K562 (cell line): ENCODE results near the gene UNC5C. TPM values are rescaled to one million over a fixed set of nuclear protein-coding genes. Genes with fewer than 3 reads are reported as not detected.

Experiments
- ATAC-seq: fragments of 200-7000 bp; cut with Tn5 transposase; 3 replicates; pipeline ENCODE4 v1.9.1; 2020; ENCODE audit warnings: moderate library complexity
- BruUV-seq: library from RNA; stranded (reverse); fragments of 400-500 nt; replicated peaks from 2 replicates; lab custom pipeline; 2021; lab: Mats Ljungman, UMichigan
- CTCF ChIA-PET: fragments of 300-600 bp; formaldehyde crosslinking; extraction: SDS; loops from one replicate; lab custom pipeline; 2021; ENCODE audit warnings: low intra/inter-chr PET ratio; lab: Yijun Ruan, JAX
- POLR2A ChIA-PET: fragments of 300-600, 350-650 bp; sonication (Branson Sonifier 250); formaldehyde crosslinking; extraction: SDS; loops from one replicate; lab custom pipeline; 2021; ENCODE audit warnings: antibody characterized with exemption, inconsistent platforms; lab: Yijun Ruan, JAX
- DNase-seq, 4 experiments: peaks; one replicate each; pipeline versions ENCODE4 v3.0.0 to v3.0.0-alpha.2; 2011 to 2018; ENCODE audit warnings: low spot score in 3 of 4, mixed read lengths in 3 of 4; ENCODE audit errors: extremely low read depth in 1 of 4
- FAIRE-seq: peaks from 2 replicates; lab custom pipeline; 2011; peaks lifted over from hg19 to GRCh38; lab: Jason Lieb, UNC
- H2AFZ ChIP-seq: 2 replicates; pipeline ENCODE4 v1.6.0; 2011; ENCODE audit warnings: low read depth, low read length, control low read depth, inconsistent platforms
- H3K27ac ChIP-seq: fragments of 200-600 bp; 3 replicates; pipeline ENCODE4 v1.8.0; 2011; ENCODE audit warnings: low read depth, mild to moderate bottlenecking, control low read depth, inconsistent platforms, low read length, moderate library complexity, mixed read lengths; ENCODE audit errors: extremely low read depth
- H3K27me3 ChIP-seq, 2 experiments: fragments of 300-600 bp in 1 of 2; 2 replicates in 1 of 2; 3 replicates in 1 of 2; pipeline versions ENCODE4 v1.6.0 to v1.8.0; 2011; ENCODE audit warnings: inconsistent platforms in 2 of 2, low read length in 2 of 2, mild to moderate bottlenecking in 1 of 2, mixed read lengths in 1 of 2, moderate library complexity in 1 of 2; ENCODE audit not compliant: control insufficient read depth in 2 of 2, insufficient read depth in 2 of 2
- H3K36me3 ChIP-seq: fragments of 300-600 bp; 3 replicates; pipeline ENCODE4 v1.8.0; 2011; ENCODE audit warnings: mild to moderate bottlenecking, low read length, inconsistent platforms; ENCODE audit not compliant: control insufficient read depth, insufficient read depth
- H3K4me1 ChIP-seq, 2 experiments: fragments of 200-600 bp in 1 of 2; replicated peaks in 1 of 2; 2 replicates in 1 of 2; 3 replicates in 1 of 2; pipeline versions ENCODE4 v1.5.1 to v1.8.0; 2011; ENCODE audit warnings: inconsistent platforms in 2 of 2, low read length in 2 of 2, mild to moderate bottlenecking in 1 of 2, mixed read lengths in 1 of 2, moderate library complexity in 1 of 2; ENCODE audit not compliant: control insufficient read depth in 2 of 2, insufficient read depth in 2 of 2
- H3K4me2 ChIP-seq: 2 replicates; pipeline ENCODE4 v1.6.1; 2011; ENCODE audit warnings: low read length, control low read depth, inconsistent platforms, mixed read lengths; ENCODE audit not compliant: insufficient read depth
- H3K4me3 ChIP-seq: fragments of 200-600 bp; sonication (generic), shearing (Covaris generic); 2 replicates; pipeline ENCODE4 v1.5.1; 2016; ENCODE audit warnings: control low read depth, inconsistent platforms
- H3K79me2 ChIP-seq: fragments of 200-600 bp; 3 replicates; pipeline ENCODE4 v1.8.0; 2011; ENCODE audit warnings: low read length, inconsistent platforms; ENCODE audit not compliant: control insufficient read depth, insufficient read depth
- H3K9ac ChIP-seq, 2 experiments: 2 replicates each; pipeline versions ENCODE4 v1.6.0 to v1.6.1; 2011; ENCODE audit warnings: low read depth in 2 of 2, low read length in 2 of 2, control low read depth in 1 of 2, inconsistent platforms in 1 of 2, mild to moderate bottlenecking in 1 of 2, mixed read lengths in 1 of 2; ENCODE audit not compliant: insufficient read depth in 1 of 2
- H3K9me1 ChIP-seq: one replicate; pipeline ENCODE4 v1.6.0; 2011; ENCODE audit warnings: inconsistent platforms, mild to moderate bottlenecking, low read length, moderate library complexity; ENCODE audit not compliant: control insufficient read depth, insufficient read depth
- H3K9me3 ChIP-seq: replicated peaks from 2 replicates; pipeline ENCODE4 v1.5.1; 2011; ENCODE audit warnings: low read depth, low read length, inconsistent platforms; ENCODE audit not compliant: control insufficient read depth, insufficient read depth
- H4K20me1 ChIP-seq: replicated peaks from 2 replicates; pipeline ENCODE4 v1.6.1; 2011; ENCODE audit warnings: low read length, inconsistent platforms, mixed read lengths; ENCODE audit not compliant: control insufficient read depth, insufficient read depth
- AFF4 ChIP-seq: sonication (generic); formaldehyde crosslinking; IDR thresholded peaks from 2 replicates; pipeline ENCODE4 v1.8.0; 2023; ENCODE audit warnings: mild to moderate bottlenecking, missing genetic modification reagents
- BRD4 ChIP-seq: fragments of 200-600 bp; sonication (generic); IDR thresholded peaks from 2 replicates; pipeline ENCODE4 v1.6.1; 2017; ENCODE audit warnings: inconsistent platforms
- CBX5 ChIP-seq: IDR thresholded peaks from 2 replicates; pipeline ENCODE4 v1.6.1; 2014; ENCODE audit warnings: low read depth, borderline replicate concordance
- CHCHD3 ChIP-seq: fragments of 250-450 bp; sonication (Bioruptor Pico); IDR thresholded peaks from 2 replicates; pipeline ENCODE4 v2.1.2; 2022; ENCODE audit warnings: mild to moderate bottlenecking
- PBX2 ChIP-seq, 2 experiments: IDR thresholded peaks in 1 of 2; conservative IDR thresholded peaks in 1 of 2; 2 replicates each; pipeline ENCODE4 v1.6.1; 2016; ENCODE audit warnings: low read depth in 2 of 2, mild to moderate bottlenecking in 1 of 2, missing compliant biosample characterization in 1 of 2, missing genetic modification characterization in 1 of 2, moderate library complexity in 1 of 2
- RHOXF2B ChIP-seq: fragments of 250-450 bp; sonication (Bioruptor Pico); conservative IDR thresholded peaks from 2 replicates; pipeline ENCODE4 v1.5.1; 2021
- SOX6 ChIP-seq: fragments of 450-650 bp; IDR thresholded peaks from 2 replicates; pipeline ENCODE4 v1.6.1; 2014; ENCODE audit warnings: mild to moderate bottlenecking
- ZNF174 ChIP-seq: fragments of 250-450 bp; sonication (Bioruptor Pico); IDR thresholded peaks from 2 replicates; pipeline ENCODE4 v1.4.0; 2020; ENCODE audit warnings: mild to moderate bottlenecking
- ZNF511 ChIP-seq: sonication (generic); formaldehyde crosslinking; IDR thresholded peaks from 2 replicates; pipeline ENCODE4 v1.8.0; 2022; ENCODE audit warnings: mild to moderate bottlenecking, missing genetic modification reagents
- in situ Hi-C: fragments of 300-500 bp; cut with MboI; formaldehyde crosslinking; loops from 4 replicates; pipeline ENCODE4 v1.15.0; 2018; ENCODE audit warnings: inconsistent platforms, mixed read lengths
- intact Hi-C: fragments of 100-400 bp; cut with micrococcal nuclease; formaldehyde crosslinking; loops from 2 replicates; pipeline ENCODE4 v1.14.2; 2022
- polyA plus RNA-seq, 8 experiments: library from polyadenylated mRNA; depleted of rRNA in 4 of 8; stranded (reverse) in 5 of 8; unstranded in 3 of 8; fragments of >200 nt; fragmentation: Nextera tagmentation in 2 of 8; fragmentation: Illumina TruSeq in 1 of 8; extraction: Ambion mirVana in 2 of 8; extraction: Trizol in 1 of 8; gene quantifications; 2 replicates each; pipeline versions ENCODE4 v1.2.1 to v1.2.3, GENCODE V29; 2011 to 2014; ENCODE audit warnings: inconsistent platforms in 1 of 8, missing spikeins in 1 of 8
- total RNA-seq, 7 experiments: library from RNA; depleted of rRNA in 6 of 7; stranded (reverse); fragments of >200 nt in 6 of 7; fragmentation: Illumina TruSeq in 2 of 7; extraction: Trizol in 2 of 7; gene quantifications; 2 replicates each; pipeline versions ENCODE4 v1.2.1 to v1.2.3, GENCODE V29; 2011 to 2021; ENCODE audit warnings: low replicate concordance in 1 of 7

Gene UNC5C
- total and polyA plus RNA-seq, 9 of the 15 experiments (the other 6 are each of a cell fraction or from before 2014, with no cell fraction given), result under 0.01 to 0.10 (median 0.03) TPM; not detected in 1

GRCh38 chr4:95232358-95233156 is 316.2 kb downstream of the UNC5C start (continued):
- TF ChIP-seq BRD4, result no peak

GRCh38 chr4:95231681-95232080 is 317.1 kb downstream of the UNC5C start:
- H3K79me2 ChIP-seq, result no peaks in the 10 kb centered on the region
- H2AFZ ChIP-seq, result no peak overlapping the region
- DNase-seq, result peak in 2 of 4 experiments; percentile 13 to 17
- no peaks in the 10 kb centered on the region for H3K9me3 ChIP-seq
- no peak overlapping the region for H3K4me2 ChIP-seq
- no peaks in the 10 kb centered on the region for H3K9me1 ChIP-seq
- no peaks in the 10 kb centered on the region for H3K27me3 ChIP-seq
- ChIA-PET CTCF (no interaction called here), POLR2A (no interaction called here)
- no peak for FAIRE-seq
- H3K4me1 ChIP-seq, result peaks cover 0 to 16% of the 10 kb centered on the region in 2 experiments; a peak in 4 of 5 replicates
- peak; percentile 61; the same call in 2 of the 3 replicates for ATAC-seq
- H3K36me3 ChIP-seq, result no peaks in the 10 kb centered on the region
- no peaks in the 10 kb centered on the region for H4K20me1 ChIP-seq
- H3K27ac ChIP-seq, result no peak overlapping the region
- H3K9ac ChIP-seq, result no peak overlapping the region
- in situ Hi-C loops (no loop called here), intact Hi-C loops (no loop called here)
- H3K4me3 ChIP-seq, result no peak overlapping the region
- no TSS peak for BruUV-seq
- TF ChIP-seq AFF4 (CRISPR knock-in tag) (no peak), CBX5 (no peak), PBX2 (CRISPR knock-in tag; IDR thresholded peaks at IDR 0.05; ENCODE audit: low read depth) (no peak), PBX2 (tag; conservative IDR thresholded peaks at IDR 0.05; ENCODE audit: low read depth) (peak; percentile 74), ZNF174 (CRISPR knock-in tag) (no peak), RHOXF2B (CRISPR knock-in tag) (no peak), CHCHD3 (CRISPR knock-in tag) (no peak), ZNF511 (CRISPR knock-in tag) (no peak), SOX6 (peak; percentile 86)
